Vein endothelial cell (primary cell): ENCODE measurements around the gene DOCK9. TPM values are rescaled to one million over a fixed set of nuclear protein-coding genes. Genes with fewer than 3 reads are reported as not detected.

Source experiments
- small RNA-seq: library from RNA; depleted of rRNA; stranded (forward); fragments of <200 nt; gene quantifications from one replicate; pipeline ENCODE3, GENCODE V24; 2012
- total RNA-seq: library from RNA; depleted of rRNA; stranded (reverse); fragments of >200 nt; gene quantifications from 2 replicates; pipeline ENCODE4 v1.2.3, GENCODE V29; 2012

DOCK9 gene
- 385 and 477 TPM in 2 replicates for total RNA-seq

DNA sequence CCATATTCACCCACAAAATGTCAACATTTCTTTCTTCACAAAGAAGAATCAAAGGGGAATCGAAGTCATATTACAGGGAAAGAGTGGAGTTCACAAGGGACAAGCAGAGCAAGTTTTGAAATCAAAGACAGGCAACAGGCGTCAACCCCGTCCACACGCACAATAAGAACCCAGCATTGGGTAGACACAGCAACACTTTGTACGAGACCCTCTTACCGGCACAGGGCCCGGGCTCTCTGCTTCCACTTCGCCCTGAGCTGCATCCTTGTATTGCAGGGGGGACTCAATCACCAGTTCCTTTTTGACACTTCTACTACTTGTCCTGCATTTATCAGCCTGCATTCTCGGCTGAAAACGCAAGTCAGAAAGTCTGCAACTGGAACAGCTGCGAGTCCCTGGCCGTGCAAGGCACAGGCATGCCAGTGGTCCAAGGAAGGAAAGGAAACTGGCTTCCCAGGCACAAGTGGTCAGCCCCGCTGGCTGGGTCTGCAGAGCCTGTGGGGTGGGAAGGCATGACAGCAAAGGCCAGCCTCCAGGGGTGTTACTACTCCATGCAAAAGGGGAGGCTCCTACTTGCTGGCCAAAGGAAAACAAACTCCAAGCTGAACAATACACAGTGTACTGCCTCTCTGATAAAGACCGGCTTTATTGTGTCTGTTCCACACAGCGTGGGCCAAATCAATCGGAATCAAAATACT, at the start of gene DOCK9:
Gene DOCK9, minus strand, starts transcription at position 497 of the 698 bp plus-strand sequence. Its CDS starts 155 bp downstream, at position 342.

GRCh38 chr13:98752467-98753290, 225.2 kb downstream of the DOCK9 start, which contains the start of gene SLC15A1:
SLC15A1 (minus strand) TSS chr13:98752672; CDS start chr13:98752598, 74 bp downstream.

Small RNA genes lying within 50 kb of the gene (small RNA-seq; reads per million reads assigned to genes)
- gene AL161420.1, result not detected
- gene RNU6-83P, result not detected

Other genes starting within 250 kb of the DOCK9 start
- gene SLC15A1, start 225.4 kb downstream of the DOCK9 start, total RNA-seq, result not detected in 2 replicates
- gene UBAC2, start 222.8 kb upstream of the DOCK9 start, total RNA-seq, result 30.7 and 40.2 TPM in 2 replicates